ENCODE measurements around the gene RYR3.

Gene RYR3

DNA sequence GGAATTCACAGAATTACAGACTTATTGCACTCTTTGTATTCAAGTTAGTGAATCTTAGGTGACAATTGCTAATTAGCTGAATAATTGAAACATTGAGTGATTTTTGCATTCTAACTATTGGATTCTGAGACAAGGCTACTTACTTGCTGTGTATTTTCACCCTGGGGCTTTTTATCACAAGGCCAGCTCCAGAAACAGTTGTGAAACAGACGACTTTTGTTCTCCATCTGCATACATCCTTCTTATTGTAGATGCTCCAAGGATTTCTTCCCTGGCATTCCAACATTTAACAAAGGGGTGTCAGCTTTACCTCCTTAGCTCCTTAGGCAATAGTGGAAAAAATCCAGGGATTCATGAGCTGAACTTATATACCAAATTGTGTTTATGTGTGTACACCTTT lies 424.4 kb downstream of the RYR3 start:
- TF ChIP-seq CTCF (IDR thresholded peaks at IDR 0.05; ENCODE audit: borderline replicate concordance, insufficient read depth, low read depth, low read length), result no peak
- H3K4me3 ChIP-seq (ENCODE audit: low read depth, low read length), result no peak overlapping the region

- no peak overlapping the region for H3K4me3 ChIP-seq (ENCODE audit: low read depth, low read length)
- TF ChIP-seq CTCF (IDR thresholded peaks at IDR 0.05; ENCODE audit: borderline replicate concordance, insufficient read depth, low read depth, low read length), result peak; percentile 55
These were observed 425.0 kb downstream of the RYR3 start for GRCh38 chr15:33735637-33736247.

GRCh38 chr15:33737687-33738601 lies 427.2 kb downstream of the RYR3 start:
- no peak overlapping the region for H3K4me3 ChIP-seq (ENCODE audit: low read depth, low read length)
- peak; percentile 78 for TF ChIP-seq CTCF (IDR thresholded peaks at IDR 0.05; ENCODE audit: borderline replicate concordance, insufficient read depth, low read depth, low read length)

GRCh38 chr15:33738941-33739664 lies 428.3 kb downstream of the RYR3 start:
- no peak overlapping the region for H3K4me3 ChIP-seq (ENCODE audit: low read depth, low read length)
- TF ChIP-seq CTCF (IDR thresholded peaks at IDR 0.05; ENCODE audit: borderline replicate concordance, insufficient read depth, low read depth, low read length), result no peak

DNA sequence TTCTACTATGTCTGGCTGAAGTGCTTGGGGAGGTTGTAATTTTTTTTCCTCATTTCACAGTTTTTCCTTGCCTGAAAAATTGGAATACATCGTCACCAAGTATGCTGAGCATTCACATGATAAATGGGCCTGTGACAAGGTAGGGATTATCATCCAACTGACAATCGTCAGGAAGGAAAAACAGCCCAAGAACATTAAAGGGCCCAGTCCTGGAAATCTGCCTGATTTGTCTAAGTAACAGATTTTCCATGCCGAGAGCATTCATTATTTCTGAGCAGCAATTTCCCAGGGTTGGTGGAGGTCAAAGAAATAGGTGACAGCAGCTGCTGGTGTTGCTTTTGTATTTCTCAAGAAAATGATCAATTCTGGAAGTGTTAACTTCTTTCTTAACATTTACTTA lies 431.5 kb downstream of the RYR3 start:
- H3K4me3 ChIP-seq (ENCODE audit: low read depth, low read length), result no peak overlapping the region
- TF ChIP-seq CTCF (IDR thresholded peaks at IDR 0.05; ENCODE audit: borderline replicate concordance, insufficient read depth, low read depth, low read length), result no peak

DNA sequence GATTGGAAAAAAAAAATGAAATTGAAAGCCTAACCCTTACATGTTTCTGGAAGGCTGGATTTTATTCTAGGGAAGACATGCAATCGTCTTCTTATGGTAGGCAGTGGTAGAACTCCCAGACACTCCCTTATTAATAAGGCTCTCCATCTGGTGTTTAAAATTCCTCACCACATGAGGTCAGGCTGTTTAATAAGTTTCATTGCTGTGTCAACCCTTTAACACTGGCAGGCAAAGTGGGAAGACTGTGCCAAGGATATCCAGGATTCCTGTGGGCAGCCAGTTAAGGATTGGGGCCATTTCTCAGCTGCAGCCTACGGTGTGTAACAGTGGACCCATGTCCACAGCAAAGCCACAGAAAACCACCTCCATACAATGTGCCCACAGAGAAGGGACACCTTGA lies 432.0 kb downstream of the RYR3 start:
- TF ChIP-seq CTCF (IDR thresholded peaks at IDR 0.05; ENCODE audit: borderline replicate concordance, insufficient read depth, low read depth, low read length), result no peak
- no peak overlapping the region for H3K4me3 ChIP-seq (ENCODE audit: low read depth, low read length)
